ENCODE results near the gene ATP6V1F.

GRCh38 chr7:128829391-128830166 is 33.1 kb upstream of the ATP6V1F start:
- TF ChIP-seq POLR2A (IDR thresholded peaks at IDR 0.05) (no peak), POLR2AphosphoS5 (IDR thresholded peaks at IDR 0.05) (no peak), CTCF (IDR thresholded peaks at IDR 0.05 in 8 of 11, conservative IDR thresholded peaks at IDR 0.05 in 3 of 11) (no peak)

Measured in spleen (tissue), 7 donors.